SK-N-SH treated with all-trans-retinoic acid at 6 μM for 48 hours (cell line): ENCODE results near the gene MT1G.

ENCODE experiments used
- ATAC-seq: fragments of 200-7000 bp; cut with Tn5 transposase; 3 replicates; pipeline ENCODE4 v1.9.1; 2020; ENCODE audit warnings: mild to moderate bottlenecking, moderate library complexity
- ARNTL ChIP-seq: fragments of 450-650 bp; formaldehyde crosslinking; IDR thresholded peaks from 2 replicates; pipeline ENCODE4 v1.5.0; 2020; ENCODE audit warnings: low read depth, mild to moderate bottlenecking, moderate library complexity, borderline replicate concordance
- CSDC2 ChIP-seq: fragments of 250-450 bp; sonication (Bioruptor Pico); IDR thresholded peaks from 2 replicates; pipeline ENCODE4 v1.5.0; 2020; ENCODE audit warnings: mild to moderate bottlenecking, moderate library complexity
- ESRRG ChIP-seq: fragments of 250-450 bp; sonication (Bioruptor Pico); IDR thresholded peaks from 2 replicates; pipeline ENCODE4 v1.6.1; 2021; ENCODE audit warnings: mild to moderate bottlenecking
- GLIS3 ChIP-seq: fragments of 250-450 bp; sonication (Bioruptor Pico); IDR thresholded peaks from 2 replicates; pipeline ENCODE4 v1.5.0; 2020; ENCODE audit warnings: mild to moderate bottlenecking, moderate library complexity
- ISL1 ChIP-seq: fragments of 250-450 bp; sonication (Bioruptor Pico); IDR thresholded peaks from 2 replicates; pipeline ENCODE4 v2.1.2; 2022; ENCODE audit warnings: mild to moderate bottlenecking, moderate library complexity
- PPARA ChIP-seq: fragments of 250-450 bp; sonication (Bioruptor Pico); IDR thresholded peaks from 2 replicates; pipeline ENCODE4 v1.5.0; 2020; ENCODE audit warnings: mild to moderate bottlenecking, borderline replicate concordance
- RARB ChIP-seq: fragments of 250-450 bp; sonication (Bioruptor Pico); IDR thresholded peaks from 2 replicates; pipeline ENCODE4 v1.8.0; 2021; ENCODE audit warnings: mild to moderate bottlenecking, moderate library complexity
- SNAI2 ChIP-seq: fragments of 250-450 bp; sonication (Bioruptor Pico); IDR thresholded peaks from 2 replicates; pipeline ENCODE4 v1.5.0; 2020; ENCODE audit warnings: mild to moderate bottlenecking, moderate library complexity
- TCF4 ChIP-seq: fragments of 250-450 bp; sonication (Bioruptor Pico); IDR thresholded peaks from 2 replicates; pipeline ENCODE4 v1.8.0; 2021; ENCODE audit warnings: mild to moderate bottlenecking, moderate library complexity, borderline replicate concordance
- ZFP3 ChIP-seq: fragments of 250-450 bp; sonication (Bioruptor Pico); IDR thresholded peaks from 2 replicates; pipeline ENCODE4 v1.5.0; 2020; ENCODE audit warnings: mild to moderate bottlenecking, moderate library complexity
- ZFP30 ChIP-seq: fragments of 450-650 bp; formaldehyde crosslinking; IDR thresholded peaks from 2 replicates; pipeline ENCODE4 v1.5.0; 2022; ENCODE audit warnings: mild to moderate bottlenecking, moderate library complexity
- ZNF565 ChIP-seq: fragments of 450-650 bp; formaldehyde crosslinking; conservative IDR thresholded peaks from 2 replicates; pipeline ENCODE4 v1.5.0; 2020; ENCODE audit warnings: low read depth, mild to moderate bottlenecking, moderate library complexity
- ZNF70 ChIP-seq: fragments of 450-650 bp; formaldehyde crosslinking; IDR thresholded peaks from 2 replicates; pipeline ENCODE4 v1.5.0; 2020; ENCODE audit warnings: mild to moderate bottlenecking, moderate library complexity
- ZNF8 ChIP-seq: fragments of 450-650 bp; formaldehyde crosslinking; IDR thresholded peaks from 2 replicates; pipeline ENCODE4 v1.5.0; 2020; ENCODE audit warnings: mild to moderate bottlenecking, moderate library complexity
- TF ChIP-seq, protein P1 (sequence below): fragments of 250-450 bp; sonication (Bioruptor Pico); IDR thresholded peaks from 2 replicates; pipeline ENCODE4 v1.5.1; 2020; ENCODE audit warnings: low read depth, mild to moderate bottlenecking, moderate library complexity
- TF ChIP-seq, protein P2 (sequence below): fragments of 250-450 bp; sonication (Bioruptor Pico); IDR thresholded peaks from 2 replicates; pipeline ENCODE4 v1.8.0; 2021; ENCODE audit warnings: low read depth, mild to moderate bottlenecking, moderate library complexity, borderline replicate concordance
- TF ChIP-seq, protein P3 (sequence below): fragments of 250-450 bp; sonication (Bioruptor Pico); IDR thresholded peaks from 2 replicates; pipeline ENCODE4 v1.5.1; 2021; ENCODE audit warnings: mild to moderate bottlenecking, moderate library complexity
- TF ChIP-seq, protein P4 (sequence below): fragments of 250-450 bp; sonication (Bioruptor Pico); IDR thresholded peaks from 2 replicates; pipeline ENCODE4 v1.8.0; 2020; ENCODE audit warnings: mild to moderate bottlenecking, moderate library complexity, borderline replicate concordance

The MT1G gene

DNA sequence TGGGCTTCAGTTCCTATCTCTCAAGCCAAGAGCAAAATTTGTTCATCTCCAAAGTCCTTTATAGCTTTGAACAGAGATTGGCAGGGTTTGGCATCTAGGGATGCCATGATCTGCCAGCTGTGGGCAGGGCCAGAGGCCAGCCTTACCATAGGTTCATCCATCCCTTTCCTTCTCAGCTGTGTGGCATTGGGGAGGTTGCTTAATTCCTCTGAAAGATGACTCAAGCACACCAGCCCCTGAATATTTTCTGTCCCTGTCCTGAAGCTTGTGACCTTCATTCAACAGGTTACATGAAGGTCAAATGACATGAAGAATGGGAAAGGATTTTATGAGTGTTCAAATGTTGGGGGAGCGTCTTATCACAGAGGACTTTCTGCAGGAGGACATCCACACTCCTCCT is 3.4 kb downstream of the MT1G start:
- TF ChIP-seq TCF4 (no peak), ZFP3 (CRISPR knock-in tag) (no peak), CSDC2 (CRISPR knock-in tag) (no peak), ZNF70 (CRISPR knock-in tag) (no peak), ESRRG (no peak), ARNTL (CRISPR knock-in tag) (no peak), RARB (no peak), ZNF565 (CRISPR knock-in tag) (no peak)
- TF ChIP-seq, protein P1, sequence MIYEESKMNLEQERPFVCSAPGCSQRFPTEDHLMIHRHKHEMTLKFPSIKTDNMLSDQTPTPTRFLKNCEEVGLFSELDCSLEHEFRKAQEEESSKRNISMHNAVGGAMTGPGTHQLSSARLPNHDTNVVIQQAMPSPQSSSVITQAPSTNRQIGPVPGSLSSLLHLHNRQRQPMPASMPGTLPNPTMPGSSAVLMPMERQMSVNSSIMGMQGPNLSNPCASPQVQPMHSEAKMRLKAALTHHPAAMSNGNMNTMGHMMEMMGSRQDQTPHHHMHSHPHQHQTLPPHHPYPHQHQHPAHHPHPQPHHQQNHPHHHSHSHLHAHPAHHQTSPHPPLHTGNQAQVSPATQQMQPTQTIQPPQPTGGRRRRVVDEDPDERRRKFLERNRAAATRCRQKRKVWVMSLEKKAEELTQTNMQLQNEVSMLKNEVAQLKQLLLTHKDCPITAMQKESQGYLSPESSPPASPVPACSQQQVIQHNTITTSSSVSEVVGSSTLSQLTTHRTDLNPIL (CRISPR knock-in tag), result no peak
- TF ChIP-seq, protein P2, sequence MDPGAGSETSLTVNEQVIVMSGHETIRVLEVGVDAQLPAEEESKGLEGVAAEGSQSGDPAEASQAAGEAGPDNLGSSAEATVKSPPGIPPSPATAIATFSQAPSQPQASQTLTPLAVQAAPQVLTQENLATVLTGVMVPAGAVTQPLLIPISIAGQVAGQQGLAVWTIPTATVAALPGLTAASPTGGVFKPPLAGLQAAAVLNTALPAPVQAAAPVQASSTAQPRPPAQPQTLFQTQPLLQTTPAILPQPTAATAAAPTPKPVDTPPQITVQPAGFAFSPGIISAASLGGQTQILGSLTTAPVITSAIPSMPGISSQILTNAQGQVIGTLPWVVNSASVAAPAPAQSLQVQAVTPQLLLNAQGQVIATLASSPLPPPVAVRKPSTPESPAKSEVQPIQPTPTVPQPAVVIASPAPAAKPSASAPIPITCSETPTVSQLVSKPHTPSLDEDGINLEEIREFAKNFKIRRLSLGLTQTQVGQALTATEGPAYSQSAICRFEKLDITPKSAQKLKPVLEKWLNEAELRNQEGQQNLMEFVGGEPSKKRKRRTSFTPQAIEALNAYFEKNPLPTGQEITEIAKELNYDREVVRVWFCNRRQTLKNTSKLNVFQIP, result no peak
- TF ChIP-seq, protein P3, sequence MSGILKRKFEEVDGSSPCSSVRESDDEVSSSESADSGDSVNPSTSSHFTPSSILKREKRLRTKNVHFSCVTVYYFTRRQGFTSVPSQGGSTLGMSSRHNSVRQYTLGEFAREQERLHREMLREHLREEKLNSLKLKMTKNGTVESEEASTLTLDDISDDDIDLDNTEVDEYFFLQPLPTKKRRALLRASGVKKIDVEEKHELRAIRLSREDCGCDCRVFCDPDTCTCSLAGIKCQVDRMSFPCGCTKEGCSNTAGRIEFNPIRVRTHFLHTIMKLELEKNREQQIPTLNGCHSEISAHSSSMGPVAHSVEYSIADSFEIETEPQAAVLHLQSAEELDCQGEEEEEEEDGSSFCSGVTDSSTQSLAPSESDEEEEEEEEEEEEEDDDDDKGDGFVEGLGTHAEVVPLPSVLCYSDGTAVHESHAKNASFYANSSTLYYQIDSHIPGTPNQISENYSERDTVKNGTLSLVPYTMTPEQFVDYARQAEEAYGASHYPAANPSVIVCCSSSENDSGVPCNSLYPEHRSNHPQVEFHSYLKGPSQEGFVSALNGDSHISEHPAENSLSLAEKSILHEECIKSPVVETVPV (CRISPR knock-in tag), result no peak
- TF ChIP-seq, protein P4, sequence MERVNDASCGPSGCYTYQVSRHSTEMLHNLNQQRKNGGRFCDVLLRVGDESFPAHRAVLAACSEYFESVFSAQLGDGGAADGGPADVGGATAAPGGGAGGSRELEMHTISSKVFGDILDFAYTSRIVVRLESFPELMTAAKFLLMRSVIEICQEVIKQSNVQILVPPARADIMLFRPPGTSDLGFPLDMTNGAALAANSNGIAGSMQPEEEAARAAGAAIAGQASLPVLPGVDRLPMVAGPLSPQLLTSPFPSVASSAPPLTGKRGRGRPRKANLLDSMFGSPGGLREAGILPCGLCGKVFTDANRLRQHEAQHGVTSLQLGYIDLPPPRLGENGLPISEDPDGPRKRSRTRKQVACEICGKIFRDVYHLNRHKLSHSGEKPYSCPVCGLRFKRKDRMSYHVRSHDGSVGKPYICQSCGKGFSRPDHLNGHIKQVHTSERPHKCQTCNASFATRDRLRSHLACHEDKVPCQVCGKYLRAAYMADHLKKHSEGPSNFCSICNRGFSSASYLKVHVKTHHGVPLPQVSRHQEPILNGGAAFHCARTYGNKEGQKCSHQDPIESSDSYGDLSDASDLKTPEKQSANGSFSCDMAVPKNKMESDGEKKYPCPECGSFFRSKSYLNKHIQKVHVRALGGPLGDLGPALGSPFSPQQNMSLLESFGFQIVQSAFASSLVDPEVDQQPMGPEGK, result no peak
- ATAC-seq, result no peak

DNA sequence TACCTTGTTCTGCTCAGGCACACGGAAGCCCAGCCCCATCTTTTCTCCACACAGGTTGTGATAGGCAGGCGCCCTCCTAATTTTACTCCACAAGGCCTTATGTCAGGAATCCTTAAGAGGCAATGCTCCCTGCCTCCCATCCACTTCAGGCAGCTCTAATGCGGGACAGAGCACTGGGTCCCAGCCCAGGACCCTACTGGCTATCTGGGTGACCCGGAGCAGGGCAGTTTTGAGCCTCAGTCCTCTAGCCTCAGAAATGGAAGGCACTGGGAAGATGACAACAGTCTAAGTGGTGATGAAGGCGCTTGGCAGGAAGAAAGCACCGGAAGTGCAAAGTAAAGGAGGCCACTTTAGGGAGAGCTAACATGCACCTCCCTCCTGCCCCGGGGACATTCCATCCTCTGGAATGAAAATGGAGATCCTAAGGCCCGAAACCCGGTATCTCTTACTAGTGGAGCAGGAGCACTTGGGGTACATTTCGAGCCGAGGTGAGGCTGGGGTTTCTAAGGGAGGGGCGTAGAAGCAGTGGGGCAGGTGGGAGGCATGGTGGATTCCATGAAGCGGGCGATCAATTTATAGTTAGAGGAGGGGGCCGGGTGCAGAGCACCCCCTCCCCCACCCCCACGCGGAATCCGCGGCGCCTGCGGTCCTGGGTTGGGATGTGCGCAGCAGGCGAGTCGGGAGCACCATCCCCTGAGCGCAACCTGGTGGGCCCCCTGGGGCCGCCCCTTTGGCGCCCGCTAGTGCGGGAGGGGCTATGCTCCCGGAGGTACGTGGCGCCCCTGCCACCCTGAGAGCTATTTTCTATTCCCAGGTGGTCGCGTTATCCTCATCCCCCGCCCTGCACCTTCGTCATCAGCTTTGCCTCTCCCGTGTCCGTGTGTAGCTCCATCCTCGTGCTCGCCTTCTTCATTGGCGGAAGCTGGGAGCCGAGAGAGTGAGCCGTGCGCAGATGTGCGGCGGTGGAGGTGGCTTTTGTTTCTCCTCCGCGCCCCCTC is 5.2 kb downstream of the MT1G start:
- ATAC-seq, result no peak

More for the DNA sequence above, 5.2 kb downstream of the MT1G start:
- TF ChIP-seq, protein P3 (CRISPR knock-in tag), result no peak
- no peak for TF ChIP-seq GLIS3 (CRISPR knock-in tag)
- no peak for TF ChIP-seq PPARA (CRISPR knock-in tag)
- TF ChIP-seq CSDC2 (CRISPR knock-in tag), result no peak
- no peak for TF ChIP-seq ISL1 (CRISPR knock-in tag)
- TF ChIP-seq, protein P1 (CRISPR knock-in tag), result no peak
- no peak for TF ChIP-seq ARNTL (CRISPR knock-in tag)
- no peak for TF ChIP-seq SNAI2 (CRISPR knock-in tag)
- TF ChIP-seq, protein P4, result no peak
- TF ChIP-seq ZNF565 (CRISPR knock-in tag), result no peak
- TF ChIP-seq ZNF8 (CRISPR knock-in tag), result no peak
- no peak for TF ChIP-seq RARB
- no peak for TF ChIP-seq ZFP30
